Neuronal stem cell (in vitro differentiated cells): ENCODE measurements around the gene PRKACB.

Experiments used
- DNase-seq: peaks from one replicate; pipeline ENCODE4 v3.0.0-alpha.2; 2013; ENCODE audit warnings: low spot score
- H2AFZ ChIP-seq: one replicate; pipeline ENCODE4 v1.6.1; 2013; ENCODE audit warnings: mild to moderate bottlenecking, low read length, inconsistent platforms
- H2AK5ac ChIP-seq: 2 replicates; pipeline ENCODE4 v1.6.1; 2013; ENCODE audit warnings: low read depth, mild to moderate bottlenecking, inconsistent platforms, low read length, moderate library complexity, mixed read lengths
- H2BK120ac ChIP-seq: 2 replicates; pipeline ENCODE4 v1.6.1; 2013; ENCODE audit warnings: low read depth, mild to moderate bottlenecking, inconsistent platforms, low read length, moderate library complexity, mixed read lengths
- H2BK12ac ChIP-seq: one replicate; pipeline ENCODE4 v1.6.1; 2013; ENCODE audit warnings: low read length, inconsistent platforms
- H2BK15ac ChIP-seq: 2 replicates; pipeline ENCODE4 v1.6.1; 2013; ENCODE audit warnings: mild to moderate bottlenecking, low read length, inconsistent platforms, mixed read lengths
- H2BK5ac ChIP-seq: one replicate; pipeline ENCODE4 v1.6.1; 2013; ENCODE audit warnings: inconsistent platforms, mild to moderate bottlenecking, low read length, moderate library complexity
- H3K14ac ChIP-seq: one replicate; pipeline ENCODE4 v1.6.1; 2013; ENCODE audit warnings: low read length, inconsistent platforms
- H3K18ac ChIP-seq: 2 replicates; pipeline ENCODE4 v1.6.1; 2013; ENCODE audit warnings: low read length, inconsistent platforms
- H3K23ac ChIP-seq: 2 replicates; pipeline ENCODE4 v1.6.1; 2013; ENCODE audit warnings: low read depth, mild to moderate bottlenecking, mixed read lengths, low read length, inconsistent platforms; ENCODE audit not compliant: poor library complexity
- H3K27ac ChIP-seq: replicated peaks from 3 replicates; pipeline ENCODE4 v1.5.1; 2013; ENCODE audit warnings: low read length, inconsistent platforms
- H3K27me3 ChIP-seq, 3 experiments: 2 replicates each; pipeline ENCODE4 v1.6.1; 2013; ENCODE audit warnings: low read length in 3 of 3, mild to moderate bottlenecking in 2 of 3, inconsistent platforms in 1 of 3, low read depth in 1 of 3, mixed read lengths in 1 of 3, moderate library complexity in 1 of 3; ENCODE audit not compliant: control insufficient read depth in 3 of 3, insufficient read depth in 3 of 3
- H3K36me3 ChIP-seq, 2 donors: replicated peaks in 1 of 2; 2 replicates each; pipeline ENCODE4 v1.6.1; 2013; ENCODE audit warnings: low read length in 2 of 2; ENCODE audit not compliant: control insufficient read depth in 2 of 2, insufficient read depth in 2 of 2
- H3K4ac ChIP-seq: 2 replicates; pipeline ENCODE4 v1.6.1; 2013; ENCODE audit warnings: inconsistent platforms, mild to moderate bottlenecking, low read length, moderate library complexity
- H3K4me1 ChIP-seq, 2 donors: 1 replicate in 1 of 2; 2 replicates in 1 of 2; pipeline ENCODE4 v1.6.1; 2013; ENCODE audit warnings: low read length in 2 of 2, low read depth in 1 of 2; ENCODE audit not compliant: control insufficient read depth in 2 of 2, insufficient read depth in 1 of 2
- H3K4me2 ChIP-seq: one replicate; pipeline ENCODE4 v1.6.1; 2013; ENCODE audit warnings: mild to moderate bottlenecking, low read length, inconsistent platforms; ENCODE audit not compliant: insufficient read depth, poor library complexity, severe bottlenecking
- H3K4me3 ChIP-seq, 2 donors: 2 replicates each; pipeline ENCODE4 v1.5.1; 2013; ENCODE audit warnings: low read length in 2 of 2, mild to moderate bottlenecking in 2 of 2, inconsistent platforms in 1 of 2, moderate library complexity in 1 of 2
- H3K79me1 ChIP-seq: one replicate; pipeline ENCODE4 v1.6.1; 2013; ENCODE audit warnings: low read depth, mild to moderate bottlenecking, inconsistent platforms, low read length, moderate library complexity
- H3K9ac ChIP-seq: one replicate; pipeline ENCODE4 v1.6.1; 2013; ENCODE audit warnings: mild to moderate bottlenecking, low read depth, low read length, inconsistent platforms; ENCODE audit not compliant: poor library complexity
- H3K9me3 ChIP-seq, 2 donors: replicated peaks in 1 of 2; 2 replicates each; pipeline versions ENCODE3 to v1.6.1; 2013; ENCODE audit warnings: low read length in 2 of 2, mild to moderate bottlenecking in 2 of 2, inconsistent platforms in 1 of 2, low read depth in 1 of 2, mixed read lengths in 1 of 2, moderate library complexity in 1 of 2; ENCODE audit not compliant: control insufficient read depth in 2 of 2, insufficient read depth in 1 of 2
- H4K8ac ChIP-seq: one replicate; pipeline ENCODE4 v1.6.1; 2013; ENCODE audit warnings: low read depth, mild to moderate bottlenecking, inconsistent platforms, low read length, moderate library complexity
- H4K91ac ChIP-seq: one replicate; pipeline ENCODE4 v1.6.1; 2013; ENCODE audit warnings: low read length, low read depth, mild to moderate bottlenecking, inconsistent platforms; ENCODE audit not compliant: poor library complexity
- WGBS, 2 donors: extraction: QIAGEN DNeasy Blood & Tissue Kit; methylation state at CpG; one replicate each; pipeline ENCODE4 v1.1.7; 2013; ENCODE audit warnings: missing lambda C conversion rate in 2 of 2, mixed read lengths in 1 of 2; ENCODE audit not compliant: insufficient read length in 2 of 2, insufficient replicate concordance in 1 of 2; ENCODE audit errors: extremely low coverage in 2 of 2; 5-methylcytosine and 5-hydroxymethylcytosine counted together

Gene PRKACB

DNA sequence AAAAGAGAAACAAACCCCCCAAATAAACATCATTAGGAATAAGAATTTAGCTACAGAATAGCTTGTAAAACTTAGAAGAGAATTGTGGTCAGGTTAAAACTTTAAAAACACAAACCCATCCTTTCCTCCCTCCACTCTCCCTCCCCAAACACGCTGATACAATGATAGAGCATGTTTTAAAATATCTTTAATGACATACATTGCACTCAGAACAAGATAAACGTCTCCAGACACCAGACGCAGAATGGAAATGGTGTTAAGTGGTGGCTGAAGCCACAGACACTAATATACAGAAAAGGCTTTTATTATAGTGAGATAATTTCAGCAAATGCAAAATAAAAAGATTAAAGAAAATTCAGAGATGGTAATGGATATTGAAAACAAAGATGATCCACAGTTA, 98.6 kb downstream of the PRKACB start:
- Histone ChIP-seq H3K4me2 (no peak overlapping the region), H3K4me1 (no peaks in the 10 kb centered on the region), H3K4ac (no peak overlapping the region), H2AFZ (no peak overlapping the region), H3K9me3 (no peaks in the 10 kb centered on the region), H2BK12ac (no peak overlapping the region), H3K79me1 (no peaks in the 10 kb centered on the region), H3K14ac (no peak overlapping the region), H2BK120ac (no peak overlapping the region), H3K9ac (no peak overlapping the region), H3K27ac (no peak overlapping the region), H2AK5ac (no peak overlapping the region), H2BK5ac (no peak overlapping the region), H3K18ac (no peak overlapping the region), H2BK15ac (no peak overlapping the region), H3K4me3 (no peak overlapping the region), H4K8ac (no peak overlapping the region), H3K23ac (no peak overlapping the region), H3K27me3 (no peaks in the 10 kb centered on the region), H4K91ac (no peak overlapping the region), H3K36me3 (peaks cover 0 to 7% of the 10 kb centered on the region in 2 donors)
- DNase-seq, result no peak
- WGBS, 2 donors, result no CpG with 5 or more reads among the region's 3 CpGs

DNA sequence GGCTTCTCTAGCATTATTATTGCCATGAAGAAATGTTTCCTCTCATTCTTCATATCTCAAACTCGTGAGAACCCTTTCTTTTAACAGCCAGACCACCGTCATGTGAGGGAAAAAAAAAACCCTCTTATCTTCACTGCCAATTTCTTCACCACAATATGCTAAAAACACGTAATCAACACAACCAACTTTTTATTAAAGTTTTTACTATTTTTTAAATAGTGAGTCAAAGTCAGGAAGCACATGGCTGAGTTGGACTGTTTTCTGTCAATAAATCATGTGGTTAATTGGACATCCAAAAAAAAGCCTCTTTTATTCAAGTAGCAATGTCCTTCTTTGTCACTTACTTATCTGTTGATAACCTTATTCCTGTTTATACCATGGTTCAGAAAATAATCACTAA, 101.5 kb downstream of the PRKACB start:
- Histone ChIP-seq H3K4me2 (no peak overlapping the region), H2BK120ac (no peak overlapping the region), H2BK5ac (no peak overlapping the region), H3K9me3 (no peaks in the 10 kb centered on the region), H3K27ac (no peak overlapping the region), H2BK15ac (no peak overlapping the region), H3K27me3 (no peaks in the 10 kb centered on the region), H2AK5ac (no peak overlapping the region), H3K4me1 (no peaks in the 10 kb centered on the region), H3K23ac (no peak overlapping the region), H3K14ac (no peak overlapping the region), H3K79me1 (no peaks in the 10 kb centered on the region), H4K91ac (no peak overlapping the region), H3K4me3 (no peak overlapping the region), H3K4ac (no peak overlapping the region), H3K9ac (no peak overlapping the region), H4K8ac (no peak overlapping the region), H3K18ac (no peak overlapping the region), H2AFZ (no peak overlapping the region), H3K36me3 (no peaks in the 10 kb centered on the region), H2BK12ac (no peak overlapping the region)
- 100% methylated on average over 1 of the region's 3 CpGs; no CpG with 5 or more reads in 1 of the 2 donors for WGBS, 2 donors
- no peak for DNase-seq

DNA sequence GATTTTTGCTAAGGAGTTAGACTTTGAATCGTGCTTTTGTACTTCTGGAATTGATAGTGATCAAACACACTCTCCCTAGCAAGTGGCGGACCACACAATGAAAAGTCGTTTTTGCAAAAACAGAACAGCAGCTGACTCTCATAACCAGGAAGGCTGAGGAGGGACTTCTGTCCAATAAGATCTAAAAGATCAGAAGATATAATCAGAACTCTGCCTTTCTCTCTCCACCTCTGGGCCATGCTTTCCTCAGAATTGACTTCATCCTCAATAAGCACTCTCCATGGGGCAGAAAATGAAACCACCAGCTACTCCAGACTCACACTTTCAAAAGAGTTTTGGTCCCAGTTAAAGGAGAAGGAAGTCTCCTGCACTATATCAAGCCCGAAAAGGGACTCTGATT, 102.1 kb downstream of the PRKACB start:
- Histone ChIP-seq H3K4me2 (no peak overlapping the region), H3K4ac (no peak overlapping the region), H3K27me3 (no peaks in the 10 kb centered on the region), H2AK5ac (no peak overlapping the region), H4K91ac (no peak overlapping the region), H3K23ac (no peak overlapping the region), H2BK15ac (no peak overlapping the region), H3K9me3 (no peaks in the 10 kb centered on the region), H3K27ac (no peak overlapping the region), H3K4me1 (no peaks in the 10 kb centered on the region), H3K4me3 (no peak overlapping the region), H3K79me1 (no peaks in the 10 kb centered on the region), H3K9ac (no peak overlapping the region), H2BK5ac (no peak overlapping the region), H3K36me3 (no peaks in the 10 kb centered on the region), H4K8ac (no peak overlapping the region), H2BK120ac (no peak overlapping the region), H2AFZ (no peak overlapping the region), H3K18ac (no peak overlapping the region), H3K14ac (no peak overlapping the region), H2BK12ac (no peak overlapping the region)
- WGBS, 2 donors, result no CpG with 5 or more reads among the region's 4 CpGs
- DNase-seq, result no peak

DNA sequence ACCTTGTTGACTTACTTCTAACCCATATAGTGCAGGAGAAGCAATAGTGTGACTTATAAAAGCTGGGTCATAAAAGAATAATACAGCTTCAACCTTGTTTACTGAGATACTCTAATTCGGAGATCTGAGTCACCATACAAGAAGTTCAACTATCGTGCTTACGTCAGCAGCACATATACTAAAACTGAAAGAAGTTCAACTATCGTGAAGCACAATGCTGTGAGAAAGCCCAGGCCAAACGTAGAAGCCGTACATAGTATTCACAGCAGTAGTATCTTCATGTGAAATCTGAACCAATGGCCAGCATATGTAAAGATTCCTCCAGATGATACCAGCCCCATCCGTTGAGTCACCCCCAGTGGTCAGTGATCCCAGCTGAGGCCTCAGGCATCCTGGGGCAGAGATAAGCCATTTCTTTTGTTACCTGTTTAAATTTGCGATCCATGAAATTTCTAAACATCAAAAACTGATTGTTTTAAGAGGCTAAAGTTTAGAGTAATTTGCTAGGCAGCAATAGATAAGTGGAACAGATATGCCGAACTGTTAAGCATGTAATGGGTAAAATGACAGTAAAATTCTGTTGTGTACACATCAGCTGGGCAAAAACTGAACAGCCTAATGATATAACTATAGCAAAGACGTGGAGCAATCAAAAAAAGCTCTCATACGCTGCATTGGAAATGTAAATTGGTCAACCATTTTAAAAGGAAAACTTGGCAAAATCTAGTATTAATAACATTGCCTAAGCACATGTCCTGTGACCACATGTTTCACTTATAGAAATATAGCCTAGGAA, 103.6 kb downstream of the PRKACB start:
- Histone ChIP-seq H2AK5ac (no peak overlapping the region), H2BK15ac (no peak overlapping the region), H3K23ac (no peak overlapping the region), H3K27ac (no peak overlapping the region), H3K14ac (no peak overlapping the region), H3K27me3 (no peaks in the 10 kb centered on the region), H2AFZ (no peak overlapping the region), H3K4me3 (no peak overlapping the region), H3K9me3 (no peaks in the 10 kb centered on the region), H3K4me1 (no peaks in the 10 kb centered on the region), H3K79me1 (no peaks in the 10 kb centered on the region), H4K8ac (no peak overlapping the region), H2BK120ac (no peak overlapping the region), H2BK12ac (no peak overlapping the region), H3K36me3 (no peaks in the 10 kb centered on the region), H3K4me2 (no peak overlapping the region), H3K9ac (no peak overlapping the region), H2BK5ac (no peak overlapping the region), H4K91ac (no peak overlapping the region), H3K4ac (no peak overlapping the region), H3K18ac (no peak overlapping the region)
- no CpG with 5 or more reads among the region's 11 CpGs for WGBS, 2 donors
- DNase-seq, result no peak
